ENCODE measurements around the gene WNT4. TPM values are rescaled to one million over a fixed set of nuclear protein-coding genes. Genes with fewer than 3 reads are reported as not detected.
A peak's percentile ranks its signal among the peaks of the same experiment; 100 is the strongest.

Gene WNT4
- total and polyA plus RNA-seq, 11 donors: 0.04 to 0.38 (median 0.08) TPM; not detected in 3

DNA sequence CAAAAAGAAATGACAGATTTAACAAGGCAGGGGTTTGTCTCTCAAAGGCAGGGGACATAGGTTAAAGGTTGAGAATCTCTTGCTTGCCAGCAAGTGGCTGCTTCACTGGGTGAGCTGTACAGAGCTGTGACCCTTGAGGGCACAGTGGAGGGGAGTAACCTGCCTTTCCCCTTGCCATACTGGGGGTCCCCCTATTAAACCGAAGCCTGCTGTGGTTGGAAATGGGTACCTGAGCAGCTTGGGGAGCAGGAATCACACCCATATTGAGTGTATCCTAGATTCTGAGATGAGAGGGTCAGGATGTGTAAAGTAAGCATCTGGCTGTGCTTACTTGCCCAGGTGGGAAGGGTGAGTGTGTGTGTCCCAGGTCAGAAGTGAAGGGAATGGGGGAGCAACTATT lies 31.8 kb downstream of the WNT4 start:
- intact Hi-C loops (cut with DNase I): loop anchor here in 2 of 10 donors (5.0 to 10.0 kb wide), 2 partner anchors 301 to 304 kb away; no protein-coding TSS in a partner anchor
- H3K36me3 ChIP-seq: peaks cover 0 to 86% (median 14%) of the 10 kb centered on the region in 9 donors
- no peak for ATAC-seq
- H3K4me1 ChIP-seq: peaks cover 0 to 65% (median 40%) of the 10 kb centered on the region in 12 donors
- H3K9me3 ChIP-seq: no peaks in the 10 kb centered on the region
- H3K27ac ChIP-seq: no peak overlapping the region
- H3K4me3 ChIP-seq: no peak overlapping the region
- WGBS, 4 donors: 94 to 100% (median 97%) methylated on average over 1 of the region's 1 CpG
- TF ChIP-seq, protein P1, sequence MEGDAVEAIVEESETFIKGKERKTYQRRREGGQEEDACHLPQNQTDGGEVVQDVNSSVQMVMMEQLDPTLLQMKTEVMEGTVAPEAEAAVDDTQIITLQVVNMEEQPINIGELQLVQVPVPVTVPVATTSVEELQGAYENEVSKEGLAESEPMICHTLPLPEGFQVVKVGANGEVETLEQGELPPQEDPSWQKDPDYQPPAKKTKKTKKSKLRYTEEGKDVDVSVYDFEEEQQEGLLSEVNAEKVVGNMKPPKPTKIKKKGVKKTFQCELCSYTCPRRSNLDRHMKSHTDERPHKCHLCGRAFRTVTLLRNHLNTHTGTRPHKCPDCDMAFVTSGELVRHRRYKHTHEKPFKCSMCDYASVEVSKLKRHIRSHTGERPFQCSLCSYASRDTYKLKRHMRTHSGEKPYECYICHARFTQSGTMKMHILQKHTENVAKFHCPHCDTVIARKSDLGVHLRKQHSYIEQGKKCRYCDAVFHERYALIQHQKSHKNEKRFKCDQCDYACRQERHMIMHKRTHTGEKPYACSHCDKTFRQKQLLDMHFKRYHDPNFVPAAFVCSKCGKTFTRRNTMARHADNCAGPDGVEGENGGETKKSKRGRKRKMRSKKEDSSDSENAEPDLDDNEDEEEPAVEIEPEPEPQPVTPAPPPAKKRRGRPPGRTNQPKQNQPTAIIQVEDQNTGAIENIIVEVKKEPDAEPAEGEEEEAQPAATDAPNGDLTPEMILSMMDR (IDR thresholded peaks at IDR 0.05): no peak
- no peak for TF ChIP-seq POLR2A (IDR thresholded peaks at IDR 0.05)
- no peak for DNase-seq
- no peaks in the 10 kb centered on the region for H3K27me3 ChIP-seq

DNA sequence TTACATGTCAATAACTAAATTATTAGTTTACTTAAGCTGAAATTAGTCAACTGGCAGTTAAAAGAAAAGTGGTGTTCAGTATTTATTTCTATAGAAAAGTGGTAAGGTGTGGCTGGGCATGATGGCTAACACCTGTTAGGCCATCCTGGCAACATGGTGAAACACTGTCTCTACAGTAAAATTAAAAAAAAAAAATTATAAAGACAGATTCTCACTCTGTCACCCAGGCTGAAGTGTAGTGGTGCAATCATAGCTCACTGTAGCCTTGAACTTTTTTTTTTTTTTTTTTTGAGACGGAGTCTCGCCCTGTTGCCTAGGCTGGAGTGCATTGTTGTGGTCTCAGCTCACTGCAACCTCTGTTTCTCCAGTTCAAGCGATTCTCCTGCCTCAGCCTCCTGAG lies 32.9 kb downstream of the WNT4 start:
- H3K4me3 ChIP-seq: no peak overlapping the region
- H3K9me3 ChIP-seq: no peaks in the 10 kb centered on the region
- H3K4me1 ChIP-seq: peaks cover 0 to 58% (median 37%) of the 10 kb centered on the region in 12 donors
- 95 to 98% (median 97%) methylated on average over 3 of the region's 3 CpGs for WGBS, 4 donors
- peaks cover 0 to 91% (median 18%) of the 10 kb centered on the region in 9 donors for H3K36me3 ChIP-seq
- TF ChIP-seq, protein P1 (IDR thresholded peaks at IDR 0.05): no peak
- no peak for TF ChIP-seq POLR2A (IDR thresholded peaks at IDR 0.05)
- no peak for ATAC-seq
- no peak overlapping the region for H3K27ac ChIP-seq
- H3K27me3 ChIP-seq: no peaks in the 10 kb centered on the region
- intact Hi-C loops (cut with DNase I): loop anchor here in 2 of 10 donors (5.0 to 10.0 kb wide), 2 partner anchors 302 to 305 kb away; no protein-coding TSS in a partner anchor
- no peak for DNase-seq

DNA sequence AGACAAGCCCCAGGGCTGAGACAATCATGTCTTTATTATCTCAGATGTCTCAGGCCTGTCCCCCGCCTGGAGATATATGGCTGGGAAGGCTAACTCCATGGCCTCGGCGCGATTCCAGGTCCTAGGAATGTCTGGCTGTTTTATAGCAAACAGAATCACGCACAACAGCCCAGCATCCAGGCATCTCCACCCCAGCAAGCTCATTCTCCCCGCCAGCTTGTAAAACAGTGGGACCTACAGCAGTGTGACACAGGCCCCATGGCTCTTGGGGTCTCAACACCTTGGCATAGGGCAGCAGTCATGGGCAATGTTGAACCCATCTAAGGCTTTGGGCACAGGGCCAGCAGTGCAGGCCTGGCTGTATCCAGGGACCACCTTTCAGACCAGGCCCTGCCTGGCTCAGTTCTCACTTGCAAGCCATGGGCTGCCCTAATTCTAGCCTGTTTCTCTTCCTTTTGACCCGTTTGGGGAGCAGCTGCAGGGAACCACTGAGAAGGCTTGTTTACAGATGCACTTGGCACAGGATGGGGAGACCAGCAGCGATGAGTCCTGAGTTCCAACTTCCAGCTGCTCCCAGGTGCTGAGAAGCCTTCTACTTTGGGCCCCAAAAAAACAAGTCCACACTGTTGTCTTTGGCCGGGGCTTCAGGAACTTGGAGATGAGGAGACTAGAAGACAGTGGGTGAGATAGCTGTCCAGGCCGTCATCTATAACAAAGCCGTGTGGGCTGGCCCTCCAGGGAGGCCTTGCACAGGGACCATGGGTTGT lies 34.4 kb downstream of the WNT4 start:
- Histone ChIP-seq H3K36me3 (peaks cover 0 to 78% (median 21%) of the 10 kb centered on the region in 9 donors), H3K27ac (peak overlapping the region in 1 of 12 donors; percentile 30), H3K4me3 (no peak overlapping the region), H3K27me3 (no peaks in the 10 kb centered on the region), H3K4me1 (peaks cover 0 to 46% (median 23%) of the 10 kb centered on the region in 12 donors), H3K9me3 (no peaks in the 10 kb centered on the region)
- DNase-seq (no peak), ATAC-seq (peak in 3 of 4 donors; percentile 4 to 27 (median 21))
- TF ChIP-seq POLR2A (IDR thresholded peaks at IDR 0.05): no peak
- TF ChIP-seq, protein P1 (IDR thresholded peaks at IDR 0.05): no peak
- intact Hi-C loops (cut with DNase I): loop anchor here (5.0 to 10.0 kb wide), 8 partner anchors 164 to 536 kb away; partner anchors contain the start of gene C1QC (in 4 of the 10)
- 51 to 62% (median 60%) methylated on average over 10 to 11 of the region's 11 CpGs for WGBS, 4 donors

DNA sequence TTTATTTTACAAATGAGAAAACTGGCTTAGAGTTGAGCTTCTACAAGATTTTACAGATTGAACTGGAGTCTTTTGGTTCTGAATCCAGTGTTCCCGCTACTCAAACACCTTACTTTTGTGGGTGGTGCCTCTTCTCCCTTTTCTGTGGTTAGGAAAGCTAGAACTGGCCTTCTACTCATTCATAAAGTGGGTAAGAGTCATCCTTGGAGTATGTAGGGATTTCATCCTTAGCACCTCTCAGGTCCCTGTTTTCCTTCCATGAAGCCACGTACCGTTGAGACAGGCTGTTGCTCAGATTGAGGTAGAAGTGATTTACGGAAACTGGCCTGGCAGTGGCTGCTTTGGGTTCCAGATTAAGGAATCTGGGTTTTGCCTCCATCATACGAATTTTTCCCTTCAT lies 35.8 kb downstream of the WNT4 start:
- Histone ChIP-seq H3K27me3 (no peaks in the 10 kb centered on the region), H3K4me1 (peaks cover 0 to 36% (median 15%) of the 10 kb centered on the region in 12 donors), H3K9me3 (no peaks in the 10 kb centered on the region), H3K27ac (no peak overlapping the region), H3K4me3 (no peak overlapping the region), H3K36me3 (peaks cover 0 to 68% (median 8%) of the 10 kb centered on the region in 9 donors)
- TF ChIP-seq POLR2A (IDR thresholded peaks at IDR 0.05): no peak
- TF ChIP-seq, protein P1 (IDR thresholded peaks at IDR 0.05): no peak
- ATAC-seq (no peak), DNase-seq (no peak)
- intact Hi-C loops (cut with DNase I): loop anchor here (5.0 to 10.0 kb wide), 8 partner anchors 165 to 538 kb away; partner anchors contain the start of gene C1QC (in 4 of the 10)
- WGBS, 4 donors: 90 to 96% (median 95%) methylated on average over 5 of the region's 5 CpGs

All from heart left ventricle (tissue), 16 donors.